ENCODE measurements around the gene LNX1.

- TF ChIP-seq, protein P1, sequence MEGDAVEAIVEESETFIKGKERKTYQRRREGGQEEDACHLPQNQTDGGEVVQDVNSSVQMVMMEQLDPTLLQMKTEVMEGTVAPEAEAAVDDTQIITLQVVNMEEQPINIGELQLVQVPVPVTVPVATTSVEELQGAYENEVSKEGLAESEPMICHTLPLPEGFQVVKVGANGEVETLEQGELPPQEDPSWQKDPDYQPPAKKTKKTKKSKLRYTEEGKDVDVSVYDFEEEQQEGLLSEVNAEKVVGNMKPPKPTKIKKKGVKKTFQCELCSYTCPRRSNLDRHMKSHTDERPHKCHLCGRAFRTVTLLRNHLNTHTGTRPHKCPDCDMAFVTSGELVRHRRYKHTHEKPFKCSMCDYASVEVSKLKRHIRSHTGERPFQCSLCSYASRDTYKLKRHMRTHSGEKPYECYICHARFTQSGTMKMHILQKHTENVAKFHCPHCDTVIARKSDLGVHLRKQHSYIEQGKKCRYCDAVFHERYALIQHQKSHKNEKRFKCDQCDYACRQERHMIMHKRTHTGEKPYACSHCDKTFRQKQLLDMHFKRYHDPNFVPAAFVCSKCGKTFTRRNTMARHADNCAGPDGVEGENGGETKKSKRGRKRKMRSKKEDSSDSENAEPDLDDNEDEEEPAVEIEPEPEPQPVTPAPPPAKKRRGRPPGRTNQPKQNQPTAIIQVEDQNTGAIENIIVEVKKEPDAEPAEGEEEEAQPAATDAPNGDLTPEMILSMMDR (IDR thresholded peaks at IDR 0.05) = no peak
- TF ChIP-seq EZH2 (IDR thresholded peaks at IDR 0.05) = no peak
These were observed 5.0 kb downstream of the LNX1 start for GRCh38 chr4:53586121-53586816.

All from neural progenitor cell (in vitro differentiated cells).